ENCODE results near the gene PIGS.

Gene PIGS

DNA sequence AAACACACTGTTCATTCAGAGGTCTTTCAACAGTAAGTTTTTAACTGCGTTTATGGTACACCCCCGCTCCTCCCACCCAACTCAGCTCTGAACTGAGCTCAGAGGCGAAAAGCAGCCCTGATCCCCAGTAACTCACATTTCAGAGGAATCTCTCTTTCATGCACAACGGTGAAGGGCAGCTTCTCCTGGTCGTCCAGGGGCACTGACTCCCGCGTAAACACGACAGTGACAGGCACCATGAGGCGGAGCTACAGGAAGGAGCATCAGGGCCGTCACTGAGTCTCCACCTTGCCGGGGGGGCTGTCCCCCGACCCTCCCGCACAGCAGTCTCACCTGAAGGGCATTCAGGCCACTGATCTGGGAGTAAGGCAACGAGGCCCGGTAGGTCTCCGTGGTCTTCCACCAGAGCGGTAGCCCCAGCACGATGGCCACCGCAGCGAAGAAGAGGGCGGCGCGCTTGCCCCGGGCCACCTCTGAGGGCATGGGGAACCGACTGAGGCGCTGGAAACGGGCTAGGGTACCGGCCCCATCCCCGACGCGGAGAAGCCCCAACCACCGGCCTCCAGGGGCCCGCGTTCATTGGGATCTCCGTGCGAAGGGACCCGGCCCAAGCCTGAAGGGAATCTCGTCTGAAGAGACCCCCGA is 486 bp downstream of the PIGS start:
- H3K4me3 ChIP-seq (ENCODE audit: control insufficient read depth, low read depth, low read length), result peak overlapping the region; percentile 74
- no peak for DNase-seq (ENCODE audit: low read depth)
- TF ChIP-seq, protein P1, sequence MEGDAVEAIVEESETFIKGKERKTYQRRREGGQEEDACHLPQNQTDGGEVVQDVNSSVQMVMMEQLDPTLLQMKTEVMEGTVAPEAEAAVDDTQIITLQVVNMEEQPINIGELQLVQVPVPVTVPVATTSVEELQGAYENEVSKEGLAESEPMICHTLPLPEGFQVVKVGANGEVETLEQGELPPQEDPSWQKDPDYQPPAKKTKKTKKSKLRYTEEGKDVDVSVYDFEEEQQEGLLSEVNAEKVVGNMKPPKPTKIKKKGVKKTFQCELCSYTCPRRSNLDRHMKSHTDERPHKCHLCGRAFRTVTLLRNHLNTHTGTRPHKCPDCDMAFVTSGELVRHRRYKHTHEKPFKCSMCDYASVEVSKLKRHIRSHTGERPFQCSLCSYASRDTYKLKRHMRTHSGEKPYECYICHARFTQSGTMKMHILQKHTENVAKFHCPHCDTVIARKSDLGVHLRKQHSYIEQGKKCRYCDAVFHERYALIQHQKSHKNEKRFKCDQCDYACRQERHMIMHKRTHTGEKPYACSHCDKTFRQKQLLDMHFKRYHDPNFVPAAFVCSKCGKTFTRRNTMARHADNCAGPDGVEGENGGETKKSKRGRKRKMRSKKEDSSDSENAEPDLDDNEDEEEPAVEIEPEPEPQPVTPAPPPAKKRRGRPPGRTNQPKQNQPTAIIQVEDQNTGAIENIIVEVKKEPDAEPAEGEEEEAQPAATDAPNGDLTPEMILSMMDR (conservative IDR thresholded peaks at IDR 0.05; ENCODE audit: control insufficient read depth, insufficient read depth, low read depth, low read length), result no peak

GRCh38 chr17:28569446-28569845 is 1.9 kb downstream of the PIGS start:
- TF ChIP-seq, protein P1 (conservative IDR thresholded peaks at IDR 0.05; ENCODE audit: control insufficient read depth, insufficient read depth, low read depth, low read length), result no peak
- no peak overlapping the region for H3K4me3 ChIP-seq (ENCODE audit: control insufficient read depth, low read depth, low read length)
- DNase-seq (ENCODE audit: low read depth), result no peak

DNA sequence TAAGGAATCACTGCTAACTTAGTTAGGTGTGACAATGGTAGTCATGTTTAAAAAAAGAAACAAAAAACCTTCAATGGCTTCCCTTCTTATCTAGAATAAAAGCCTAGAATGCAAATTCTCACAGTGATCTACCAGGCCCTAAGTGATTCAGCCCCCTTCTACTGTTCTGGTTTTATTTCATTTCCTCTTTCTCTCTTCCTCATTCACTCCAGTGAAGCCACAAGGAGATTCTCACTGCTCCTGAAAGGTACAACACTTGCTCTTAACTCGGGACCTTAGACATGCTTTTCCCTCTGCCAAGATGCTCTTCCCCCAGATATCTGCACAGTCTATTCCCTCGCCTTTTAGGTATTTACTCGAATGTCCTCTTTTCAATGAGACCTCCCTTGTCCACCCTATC is 3.7 kb downstream of the PIGS start:
- TF ChIP-seq, protein P1 (conservative IDR thresholded peaks at IDR 0.05; ENCODE audit: control insufficient read depth, insufficient read depth, low read depth, low read length), result no peak
- H3K4me3 ChIP-seq (ENCODE audit: control insufficient read depth, low read depth, low read length), result no peak overlapping the region
- DNase-seq (ENCODE audit: low read depth), result no peak

DNA sequence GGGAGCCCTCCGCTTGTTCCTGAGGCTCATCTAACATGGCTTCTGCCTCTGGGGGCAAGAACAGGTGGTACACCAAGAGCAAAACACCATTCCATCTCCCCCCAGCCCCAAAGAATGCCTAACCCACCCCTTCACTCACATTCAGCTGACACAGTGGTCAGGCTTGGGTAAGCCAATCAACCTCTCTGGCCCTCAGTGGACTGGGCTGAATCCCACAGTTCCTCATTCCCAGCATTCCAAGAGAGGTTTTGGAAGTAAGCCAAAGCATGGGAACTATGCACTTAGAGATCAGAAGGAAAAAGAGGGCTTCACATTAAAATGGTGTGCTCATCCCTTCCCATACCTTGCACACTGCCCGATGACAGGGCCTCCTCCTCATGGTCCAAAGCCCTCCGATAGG is 7.8 kb downstream of the PIGS start:
- no peak overlapping the region for H3K4me3 ChIP-seq (ENCODE audit: control insufficient read depth, low read depth, low read length)
- TF ChIP-seq, protein P1 (conservative IDR thresholded peaks at IDR 0.05; ENCODE audit: control insufficient read depth, insufficient read depth, low read depth, low read length), result no peak
- peak; percentile 17 for DNase-seq (ENCODE audit: low read depth)

DNA sequence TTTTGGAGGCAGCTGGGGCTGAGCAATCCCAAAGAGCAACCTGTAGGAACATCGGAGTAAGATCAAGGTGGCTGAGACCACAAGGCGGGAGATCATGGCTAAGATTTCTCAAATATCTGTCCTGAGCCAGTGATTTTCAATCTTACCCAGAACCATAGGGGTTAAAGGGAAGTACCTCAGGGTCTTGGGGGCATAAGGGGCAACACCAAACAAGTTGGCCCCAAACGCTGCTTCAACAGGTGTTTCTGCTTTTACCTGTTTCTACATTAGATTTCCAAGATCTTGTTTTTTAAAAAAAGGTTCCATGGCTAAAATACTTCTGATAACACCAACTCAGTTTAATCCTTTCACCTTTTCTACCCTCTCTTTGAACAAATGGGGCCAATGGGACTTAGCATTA is 16.3 kb downstream of the PIGS start:
- no peak overlapping the region for H3K4me3 ChIP-seq (ENCODE audit: control insufficient read depth, low read depth, low read length)
- TF ChIP-seq, protein P1 (conservative IDR thresholded peaks at IDR 0.05; ENCODE audit: control insufficient read depth, insufficient read depth, low read depth, low read length), result no peak

DNA sequence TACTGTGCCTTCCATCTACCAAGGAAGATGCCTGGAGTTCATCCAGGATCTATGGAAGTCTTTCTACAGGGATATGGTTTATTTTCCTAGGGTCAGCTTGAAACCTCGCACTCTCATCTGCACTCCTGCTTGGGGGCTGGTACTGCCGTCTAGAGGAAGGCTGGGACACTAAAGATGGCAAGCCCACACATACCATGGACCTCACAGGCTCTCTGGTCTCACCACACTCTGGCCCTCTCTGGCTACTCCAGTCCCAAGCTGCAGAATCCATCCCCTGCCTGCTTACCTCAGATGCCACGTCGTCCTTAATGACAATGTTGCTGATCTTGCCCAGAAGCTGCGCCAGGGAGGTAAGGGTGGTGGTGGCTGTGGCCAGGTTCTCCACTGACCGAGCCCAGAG is 16.8 kb downstream of the PIGS start:
- no peak overlapping the region for H3K4me3 ChIP-seq (ENCODE audit: control insufficient read depth, low read depth, low read length)
- TF ChIP-seq, protein P1 (conservative IDR thresholded peaks at IDR 0.05; ENCODE audit: control insufficient read depth, insufficient read depth, low read depth, low read length), result no peak
- DNase-seq (ENCODE audit: low read depth), result no peak

More for the DNA sequence above, 16.3 kb downstream of the PIGS start:
- no peak for DNase-seq (ENCODE audit: low read depth)

Measured in fibroblast of mammary gland (primary cell).